ENCODE measurements around the gene OPN1MW2.
"Not testable (repeated sequence)": the region's sequence is repeated elsewhere in the genome, so short reads cannot be mapped to it uniquely, and the experiment has no call there.

OPN1MW2 gene

DNA sequence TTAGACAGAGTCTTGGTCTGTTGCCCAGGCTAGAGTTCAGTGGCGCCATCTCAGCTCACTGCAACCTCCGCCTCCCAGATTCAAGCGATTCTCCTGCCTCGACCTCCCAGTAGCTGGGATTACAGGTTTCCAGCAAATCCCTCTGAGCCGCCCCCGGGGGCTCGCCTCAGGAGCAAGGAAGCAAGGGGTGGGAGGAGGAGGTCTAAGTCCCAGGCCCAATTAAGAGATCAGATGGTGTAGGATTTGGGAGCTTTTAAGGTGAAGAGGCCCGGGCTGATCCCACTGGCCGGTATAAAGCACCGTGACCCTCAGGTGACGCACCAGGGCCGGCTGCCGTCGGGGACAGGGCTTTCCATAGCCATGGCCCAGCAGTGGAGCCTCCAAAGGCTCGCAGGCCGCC lies at the start of gene OPN1MW2:
OPN1MW2 (plus strand) TSS at position 301 of the 400 bp plus-strand sequence; CDS start at position 361, 60 bp downstream.
- DNase-seq (ENCODE audit: low read depth) = not testable (repeated sequence)

DNA sequence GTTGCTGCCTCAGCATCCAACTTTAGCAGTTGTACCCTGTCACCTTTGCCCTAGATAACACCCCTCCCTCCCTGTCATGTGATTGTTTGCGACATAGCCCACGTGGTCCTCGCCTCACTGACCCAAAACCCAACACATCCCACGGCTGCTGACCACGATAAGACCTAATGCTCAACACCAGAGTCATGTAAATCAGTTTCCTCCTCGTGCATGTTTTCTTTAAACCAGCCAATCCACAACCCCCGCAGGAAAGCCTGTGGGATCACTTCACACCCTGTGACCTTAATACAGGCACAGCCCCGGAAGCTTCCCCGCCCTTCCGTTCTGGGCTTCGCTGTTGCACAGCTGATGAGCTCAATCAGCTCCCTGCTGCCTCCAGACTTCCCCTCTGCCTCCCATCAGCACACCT lies 47.0 kb upstream of the OPN1MW2 start:
- not testable (repeated sequence) for DNase-seq (ENCODE audit: low read depth)

DNA sequence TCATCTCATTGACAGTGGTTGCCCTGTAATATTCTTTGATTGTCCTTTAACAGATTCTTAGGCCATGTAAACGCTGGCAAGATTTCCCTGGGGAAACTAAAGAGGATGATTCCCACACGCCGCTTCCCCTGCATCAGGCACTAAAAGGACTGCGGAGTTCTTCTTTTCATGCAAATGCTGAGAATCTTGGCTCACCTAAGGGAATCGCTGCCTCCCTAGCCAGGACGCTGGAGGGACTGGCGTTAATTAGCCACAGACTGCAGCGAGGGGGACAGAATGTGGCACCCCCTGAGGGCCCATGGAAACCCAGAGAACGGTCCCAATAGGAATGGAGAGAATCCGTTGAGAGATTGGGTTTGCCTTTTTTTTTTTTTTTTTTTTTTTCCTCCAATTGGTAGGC lies 45.2 kb upstream of the OPN1MW2 start:
- DNase-seq (ENCODE audit: low read depth) = not testable (repeated sequence)

DNA sequence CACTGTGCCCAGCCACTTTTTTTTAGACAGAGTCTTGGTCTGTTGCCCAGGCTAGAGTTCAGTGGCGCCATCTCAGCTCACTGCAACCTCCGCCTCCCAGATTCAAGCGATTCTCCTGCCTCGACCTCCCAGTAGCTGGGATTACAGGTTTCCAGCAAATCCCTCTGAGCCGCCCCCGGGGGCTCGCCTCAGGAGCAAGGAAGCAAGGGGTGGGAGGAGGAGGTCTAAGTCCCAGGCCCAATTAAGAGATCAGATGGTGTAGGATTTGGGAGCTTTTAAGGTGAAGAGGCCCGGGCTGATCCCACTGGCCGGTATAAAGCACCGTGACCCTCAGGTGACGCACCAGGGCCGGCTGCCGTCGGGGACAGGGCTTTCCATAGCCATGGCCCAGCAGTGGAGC lies 37.3 kb upstream of the OPN1MW2 start, which contains the start of gene OPN1MW:
OPN1MW (plus strand) TSS at position 301 of the 400 bp plus-strand sequence; CDS start at position 383, 82 bp downstream.
- DNase-seq (ENCODE audit: low read depth) = not testable (repeated sequence)

DNA sequence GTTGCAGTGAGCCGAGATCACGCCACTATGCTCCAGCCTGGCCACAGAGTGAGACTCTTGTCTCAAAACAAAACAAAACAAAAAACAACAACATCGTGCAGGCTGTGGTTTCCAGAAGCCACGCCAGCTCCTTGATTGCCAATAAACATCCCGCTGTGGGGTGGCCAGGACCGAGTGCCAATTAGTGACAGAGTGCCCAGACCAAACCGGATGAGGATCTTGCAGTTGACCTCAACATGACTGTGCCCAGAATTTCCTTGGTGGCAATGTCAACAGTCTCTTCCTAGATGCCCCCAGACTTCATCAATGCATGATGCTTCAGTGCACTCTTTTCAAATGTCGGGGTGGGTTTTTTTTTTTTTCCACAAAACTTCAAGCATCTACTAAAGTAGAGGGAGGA lies 35.8 kb upstream of the OPN1MW2 start:
- DNase-seq (ENCODE audit: low read depth) = not testable (repeated sequence)

DNA sequence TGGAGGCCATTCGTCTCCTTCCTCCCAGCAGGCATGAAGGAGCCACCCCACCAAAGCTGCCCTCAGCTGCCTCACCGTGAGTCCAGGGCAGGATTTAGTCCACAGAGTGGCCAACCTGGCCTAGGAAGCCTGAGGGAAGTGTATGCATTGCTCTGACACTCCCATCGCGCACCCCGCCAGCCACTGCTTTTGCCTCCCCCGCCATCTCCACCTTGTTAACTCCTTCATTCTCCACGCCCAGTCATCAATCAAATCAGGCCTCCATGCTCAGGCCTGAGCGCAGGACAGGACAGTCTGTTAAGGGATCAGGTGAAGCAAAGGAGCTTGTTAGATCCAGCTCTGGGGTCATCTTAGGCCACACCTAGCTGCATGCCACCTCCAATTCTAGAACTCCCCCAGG lies 26.7 kb upstream of the OPN1MW2 start:
- DNase-seq (ENCODE audit: low read depth) = not testable (repeated sequence)

DNA sequence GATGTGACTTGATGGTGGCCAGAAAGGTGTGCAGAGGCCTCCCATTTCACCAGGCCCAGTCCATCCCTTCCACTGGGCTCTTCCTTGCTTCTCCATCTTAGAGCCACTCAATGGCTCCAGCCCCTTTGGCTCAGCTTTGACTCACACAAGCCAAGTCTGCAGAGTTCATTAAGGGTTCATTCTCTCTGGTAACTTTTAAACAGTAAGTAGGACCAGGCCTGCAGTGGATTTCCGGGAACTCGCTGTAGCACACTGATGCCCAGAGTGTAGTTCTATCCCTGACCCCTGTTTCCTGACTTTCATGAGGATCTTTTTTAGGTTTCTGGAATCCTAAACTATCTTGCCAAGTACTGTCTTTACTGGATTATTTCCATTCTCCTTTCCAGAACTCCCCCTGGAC lies 25.2 kb upstream of the OPN1MW2 start:
- not testable (repeated sequence) for DNase-seq (ENCODE audit: low read depth)

DNA sequence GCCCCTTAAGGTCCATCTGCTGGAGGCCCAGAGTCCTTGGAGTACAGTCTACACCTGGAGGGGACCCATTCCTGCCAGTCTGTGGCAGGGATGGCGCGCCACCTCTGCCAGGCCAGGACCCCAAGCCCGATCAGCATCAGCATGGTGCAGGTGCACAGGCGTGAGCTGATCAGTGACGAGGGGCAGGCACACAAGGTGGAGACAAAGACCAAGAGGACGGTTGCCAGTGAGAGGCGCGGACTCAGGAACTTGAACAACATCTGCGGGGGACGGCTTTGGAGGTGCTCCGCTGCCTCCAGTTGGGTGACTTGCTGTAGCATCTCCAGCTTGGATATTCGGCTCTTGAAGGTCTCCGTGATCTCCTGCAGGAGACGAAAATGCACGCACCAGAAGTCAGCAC lies 23.1 kb upstream of the OPN1MW2 start:
- DNase-seq (ENCODE audit: low read depth) = not testable (repeated sequence)

DNA sequence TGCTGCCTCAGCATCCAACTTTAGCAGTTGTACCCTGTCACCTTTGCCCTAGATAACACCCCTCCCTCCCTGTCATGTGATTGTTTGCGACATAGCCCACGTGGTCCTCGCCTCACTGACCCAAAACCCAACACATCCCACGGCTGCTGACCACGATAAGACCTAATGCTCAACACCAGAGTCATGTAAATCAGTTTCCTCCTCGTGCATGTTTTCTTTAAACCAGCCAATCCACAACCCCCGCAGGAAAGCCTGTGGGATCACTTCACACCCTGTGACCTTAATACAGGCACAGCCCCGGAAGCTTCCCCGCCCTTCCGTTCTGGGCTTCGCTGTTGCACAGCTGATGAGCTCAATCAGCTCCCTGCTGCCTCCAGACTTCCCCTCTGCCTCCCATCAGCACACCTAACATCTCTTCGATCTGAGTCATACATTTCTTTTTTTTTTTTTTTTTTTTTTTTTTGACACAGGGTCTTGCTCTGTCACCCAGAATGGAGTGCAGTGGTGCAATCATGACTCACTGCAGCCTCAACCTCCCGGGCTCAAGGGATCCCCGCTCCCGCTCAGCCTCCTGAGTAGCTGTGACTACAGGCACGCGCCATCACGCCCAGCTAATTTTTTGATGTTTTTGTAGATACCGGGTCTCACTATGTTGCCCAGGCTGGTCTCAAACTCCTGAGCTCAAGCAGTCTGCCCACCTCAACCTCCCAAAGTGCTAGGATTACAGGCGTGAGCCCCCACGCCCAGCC lies 9.7 kb upstream of the OPN1MW2 start:
- not testable (repeated sequence) for DNase-seq (ENCODE audit: low read depth)

DNA sequence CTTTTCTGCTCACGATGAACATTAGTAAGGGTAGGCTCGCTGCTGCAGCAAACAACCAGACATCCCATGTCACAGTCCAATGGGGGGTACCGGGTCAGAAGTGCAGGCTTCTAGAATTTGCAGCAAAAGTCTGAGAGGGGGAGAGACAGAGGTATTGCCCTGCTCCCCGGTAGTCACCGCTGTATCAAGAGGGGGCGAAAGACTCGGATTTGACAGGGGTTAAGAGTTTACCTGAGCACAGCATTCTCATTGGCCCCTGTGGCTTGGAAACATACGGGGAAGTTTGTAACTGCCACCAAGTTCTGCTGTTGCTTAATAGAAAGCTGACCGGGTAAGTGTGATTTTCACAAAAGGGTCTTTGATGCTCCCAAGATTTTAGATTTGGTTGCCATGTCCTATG lies 8.5 kb upstream of the OPN1MW2 start:
- not testable (repeated sequence) for DNase-seq (ENCODE audit: low read depth)

DNA sequence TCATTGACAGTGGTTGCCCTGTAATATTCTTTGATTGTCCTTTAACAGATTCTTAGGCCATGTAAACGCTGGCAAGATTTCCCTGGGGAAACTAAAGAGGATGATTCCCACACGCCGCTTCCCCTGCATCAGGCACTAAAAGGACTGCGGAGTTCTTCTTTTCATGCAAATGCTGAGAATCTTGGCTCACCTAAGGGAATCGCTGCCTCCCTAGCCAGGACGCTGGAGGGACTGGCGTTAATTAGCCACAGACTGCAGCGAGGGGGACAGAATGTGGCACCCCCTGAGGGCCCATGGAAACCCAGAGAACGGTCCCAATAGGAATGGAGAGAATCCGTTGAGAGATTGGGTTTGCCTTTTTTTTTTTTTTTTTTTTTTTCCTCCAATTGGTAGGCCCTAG lies 8.1 kb upstream of the OPN1MW2 start:
- not testable (repeated sequence) for DNase-seq (ENCODE audit: low read depth)

DNA sequence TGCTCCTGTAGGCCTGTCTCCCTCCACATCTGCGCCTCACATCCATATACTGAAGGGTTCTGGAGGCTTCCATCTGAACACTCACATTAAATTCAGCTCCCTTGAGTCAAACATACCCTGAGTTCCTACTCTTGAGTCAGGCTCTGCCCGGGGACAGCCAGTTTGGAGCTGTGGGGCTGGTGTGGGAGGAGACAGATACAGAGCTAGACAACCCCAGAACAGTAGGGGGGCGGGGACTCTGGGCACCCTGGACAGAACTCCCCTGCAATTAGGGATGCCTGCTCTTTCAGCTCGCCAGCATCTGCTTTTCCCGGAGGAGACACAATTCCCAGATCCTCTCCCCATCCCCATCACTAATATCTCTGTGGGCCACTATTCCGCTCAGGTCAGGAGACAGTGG lies 5.7 kb downstream of the OPN1MW2 start:
- DNase-seq (ENCODE audit: low read depth) = not testable (repeated sequence)

DNA sequence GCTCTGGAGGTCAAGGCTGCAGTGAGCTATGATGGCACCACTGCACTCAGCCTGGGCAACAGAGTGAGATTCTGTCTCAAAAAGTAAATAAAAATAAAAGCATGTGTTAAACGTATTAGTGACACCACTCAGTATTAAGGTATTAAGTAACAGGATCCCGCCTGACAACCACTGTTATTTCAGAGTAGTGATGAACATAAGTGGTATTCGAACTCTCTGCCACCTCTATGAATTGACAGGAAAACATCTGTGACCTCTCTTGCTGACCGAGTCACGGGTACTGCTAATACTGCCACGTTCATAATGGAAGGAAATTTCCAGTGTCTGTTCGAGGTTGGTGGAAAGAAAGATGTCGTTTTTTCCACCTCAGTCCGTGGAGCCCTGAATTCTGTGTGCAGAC lies 7.2 kb downstream of the OPN1MW2 start:
- DNase-seq (ENCODE audit: low read depth) = not testable (repeated sequence)

DNA sequence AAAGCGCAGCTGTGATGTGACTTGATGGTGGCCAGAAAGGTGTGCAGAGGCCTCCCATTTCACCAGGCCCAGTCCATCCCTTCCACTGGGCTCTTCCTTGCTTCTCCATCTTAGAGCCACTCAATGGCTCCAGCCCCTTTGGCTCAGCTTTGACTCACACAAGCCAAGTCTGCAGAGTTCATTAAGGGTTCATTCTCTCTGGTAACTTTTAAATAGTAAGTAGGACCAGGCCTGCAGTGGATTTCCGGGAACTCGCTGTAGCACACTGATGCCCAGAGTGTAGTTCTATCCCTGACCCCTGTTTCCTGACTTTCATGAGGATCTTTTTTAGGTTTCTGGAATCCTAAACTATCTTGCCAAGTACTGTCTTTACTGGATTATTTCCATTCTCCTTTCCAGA lies 11.9 kb downstream of the OPN1MW2 start:
- not testable (repeated sequence) for DNase-seq (ENCODE audit: low read depth)

DNA sequence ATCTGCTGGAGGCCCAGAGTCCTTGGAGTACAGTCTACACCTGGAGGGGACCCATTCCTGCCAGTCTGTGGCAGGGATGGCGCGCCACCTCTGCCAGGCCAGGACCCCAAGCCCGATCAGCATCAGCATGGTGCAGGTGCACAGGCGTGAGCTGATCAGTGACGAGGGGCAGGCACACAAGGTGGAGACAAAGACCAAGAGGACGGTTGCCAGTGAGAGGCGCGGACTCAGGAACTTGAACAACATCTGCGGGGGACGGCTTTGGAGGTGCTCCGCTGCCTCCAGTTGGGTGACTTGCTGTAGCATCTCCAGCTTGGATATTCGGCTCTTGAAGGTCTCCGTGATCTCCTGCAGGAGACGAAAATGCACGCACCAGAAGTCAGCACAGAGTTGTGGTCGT lies 14.1 kb downstream of the OPN1MW2 start:
- DNase-seq (ENCODE audit: low read depth) = not testable (repeated sequence)

DNA sequence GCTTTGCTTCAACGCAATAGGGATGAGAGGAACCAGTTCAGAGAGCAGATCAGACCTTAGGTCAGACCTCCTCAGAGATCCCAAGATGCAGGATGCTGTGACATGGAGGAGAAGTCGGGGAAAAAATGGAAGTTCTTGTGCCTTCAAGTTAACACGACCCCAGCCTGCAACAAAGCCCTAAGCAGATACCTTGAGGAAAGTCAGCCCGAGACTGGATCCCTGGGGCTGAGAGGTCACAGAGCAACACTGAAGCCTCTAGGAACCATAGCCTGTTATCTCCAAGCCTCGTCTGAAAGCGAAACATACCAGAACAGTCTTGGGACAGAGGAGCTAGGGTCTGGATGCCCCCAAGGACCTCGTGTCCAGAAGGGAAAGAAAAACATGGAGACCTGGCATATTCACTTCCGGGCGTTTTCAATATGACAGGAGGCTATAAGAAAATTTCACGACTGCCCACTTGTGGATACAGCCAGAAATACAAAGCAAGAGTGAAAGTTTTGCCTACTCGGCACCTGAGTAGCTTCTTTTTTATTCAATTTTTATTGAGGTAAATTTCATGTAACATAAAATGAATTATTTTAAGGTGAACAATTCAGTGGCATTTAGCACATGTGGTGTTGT lies 19.5 kb downstream of the OPN1MW2 start:
- DNase-seq (ENCODE audit: low read depth) = not testable (repeated sequence)

DNA sequence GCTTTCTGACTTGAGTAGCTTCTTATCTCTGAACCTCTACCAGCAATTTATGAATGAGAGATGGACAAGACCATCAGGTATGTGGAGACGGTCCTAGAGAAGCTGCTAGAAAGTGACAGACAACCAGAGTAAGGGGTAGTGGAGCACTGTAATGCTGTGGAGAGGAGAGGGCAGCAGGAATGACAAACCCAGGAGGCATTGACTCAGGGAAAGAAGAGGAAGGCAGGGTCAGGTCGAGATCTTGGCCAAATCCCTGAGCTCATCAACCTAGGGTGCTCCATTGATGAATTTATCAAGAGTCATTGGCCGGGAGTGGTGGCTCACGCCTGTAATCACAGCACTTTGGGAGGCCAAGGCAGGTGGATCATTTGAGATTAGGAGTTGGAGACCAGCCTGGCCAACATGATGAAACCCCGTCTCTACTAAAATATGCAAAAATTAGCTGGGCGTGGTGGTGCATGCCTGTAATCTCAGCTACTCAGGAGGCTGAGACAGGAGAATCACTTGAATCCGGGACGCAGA lies 20.5 kb downstream of the OPN1MW2 start:
- DNase-seq (ENCODE audit: low read depth) = not testable (repeated sequence)

DNA sequence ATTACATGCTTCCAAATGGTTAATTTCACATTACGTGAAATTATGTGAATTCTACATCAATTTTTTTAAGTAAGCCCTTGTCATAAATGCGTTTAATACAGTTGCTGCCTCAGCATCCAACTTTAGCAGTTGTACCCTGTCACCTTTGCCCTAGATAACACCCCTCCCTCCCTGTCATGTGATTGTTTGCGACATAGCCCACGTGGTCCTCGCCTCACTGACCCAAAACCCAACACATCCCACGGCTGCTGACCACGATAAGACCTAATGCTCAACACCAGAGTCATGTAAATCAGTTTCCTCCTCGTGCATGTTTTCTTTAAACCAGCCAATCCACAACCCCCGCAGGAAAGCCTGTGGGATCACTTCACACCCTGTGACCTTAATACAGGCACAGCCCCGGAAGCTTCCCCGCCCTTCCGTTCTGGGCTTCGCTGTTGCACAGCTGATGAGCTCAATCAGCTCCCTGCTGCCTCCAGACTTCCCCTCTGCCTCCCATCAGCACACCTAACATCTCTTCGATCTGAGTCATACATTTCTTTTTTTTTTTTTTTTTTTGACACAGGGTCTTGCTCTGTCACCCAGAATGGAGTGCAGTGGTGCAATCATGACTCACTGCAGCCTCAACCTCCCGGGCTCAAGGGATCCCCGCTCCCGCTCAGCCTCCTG lies 28.0 kb downstream of the OPN1MW2 start:
- DNase-seq (ENCODE audit: low read depth) = not testable (repeated sequence)

DNA sequence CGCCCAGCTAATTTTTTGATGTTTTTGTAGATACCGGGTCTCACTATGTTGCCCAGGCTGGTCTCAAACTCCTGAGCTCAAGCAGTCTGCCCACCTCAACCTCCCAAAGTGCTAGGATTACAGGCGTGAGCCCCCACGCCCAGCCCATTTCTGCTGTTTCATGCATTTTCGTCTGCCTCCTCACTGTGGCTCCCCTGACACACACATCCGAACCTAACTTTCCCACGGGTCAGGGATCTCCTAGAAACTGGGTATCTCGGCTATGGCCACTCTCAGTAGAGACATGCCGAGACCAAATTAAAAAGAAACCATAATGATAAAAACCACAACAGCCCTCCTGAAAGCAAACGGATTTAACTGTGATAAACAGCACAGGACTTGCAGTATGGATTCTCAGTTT lies 28.5 kb downstream of the OPN1MW2 start:
- not testable (repeated sequence) for DNase-seq (ENCODE audit: low read depth)

DNA sequence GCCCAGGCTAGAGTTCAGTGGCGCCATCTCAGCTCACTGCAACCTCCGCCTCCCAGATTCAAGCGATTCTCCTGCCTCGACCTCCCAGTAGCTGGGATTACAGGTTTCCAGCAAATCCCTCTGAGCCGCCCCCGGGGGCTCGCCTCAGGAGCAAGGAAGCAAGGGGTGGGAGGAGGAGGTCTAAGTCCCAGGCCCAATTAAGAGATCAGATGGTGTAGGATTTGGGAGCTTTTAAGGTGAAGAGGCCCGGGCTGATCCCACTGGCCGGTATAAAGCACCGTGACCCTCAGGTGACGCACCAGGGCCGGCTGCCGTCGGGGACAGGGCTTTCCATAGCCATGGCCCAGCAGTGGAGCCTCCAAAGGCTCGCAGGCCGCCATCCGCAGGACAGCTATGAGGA lies 37.7 kb downstream of the OPN1MW2 start, which contains the start of gene OPN1MW3:
OPN1MW3 (plus strand) TSS at position 301 of the 400 bp plus-strand sequence; CDS start at position 339, 38 bp downstream.
- not testable (repeated sequence) for DNase-seq (ENCODE audit: low read depth)

DNA sequence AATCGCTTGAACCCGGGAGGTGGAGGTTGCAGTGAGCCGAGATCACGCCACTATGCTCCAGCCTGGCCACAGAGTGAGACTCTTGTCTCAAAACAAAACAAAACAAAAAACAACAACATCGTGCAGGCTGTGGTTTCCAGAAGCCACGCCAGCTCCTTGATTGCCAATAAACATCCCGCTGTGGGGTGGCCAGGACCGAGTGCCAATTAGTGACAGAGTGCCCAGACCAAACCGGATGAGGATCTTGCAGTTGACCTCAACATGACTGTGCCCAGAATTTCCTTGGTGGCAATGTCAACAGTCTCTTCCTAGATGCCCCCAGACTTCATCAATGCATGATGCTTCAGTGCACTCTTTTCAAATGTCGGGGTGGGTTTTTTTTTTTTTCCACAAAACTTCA lies 39.2 kb downstream of the OPN1MW2 start:
- DNase-seq (ENCODE audit: low read depth) = not testable (repeated sequence)

DNA sequence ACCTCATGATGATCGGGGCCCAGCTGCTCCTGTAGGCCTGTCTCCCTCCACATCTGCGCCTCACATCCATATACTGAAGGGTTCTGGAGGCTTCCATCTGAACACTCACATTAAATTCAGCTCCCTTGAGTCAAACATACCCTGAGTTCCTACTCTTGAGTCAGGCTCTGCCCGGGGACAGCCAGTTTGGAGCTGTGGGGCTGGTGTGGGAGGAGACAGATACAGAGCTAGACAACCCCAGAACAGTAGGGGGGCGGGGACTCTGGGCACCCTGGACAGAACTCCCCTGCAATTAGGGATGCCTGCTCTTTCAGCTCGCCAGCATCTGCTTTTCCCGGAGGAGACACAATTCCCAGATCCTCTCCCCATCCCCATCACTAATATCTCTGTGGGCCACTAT lies 43.5 kb downstream of the OPN1MW2 start:
- DNase-seq (ENCODE audit: low read depth) = not testable (repeated sequence)
